ENCODE data around the gene HMCN2. TPM values are rescaled to one million over a fixed set of nuclear protein-coding genes. Genes with fewer than 3 reads are reported as not detected.

Gene HMCN2
- total and polyA plus RNA-seq, 2 experiments from 2014 or later = 0.50 to 0.54 TPM

DNA sequence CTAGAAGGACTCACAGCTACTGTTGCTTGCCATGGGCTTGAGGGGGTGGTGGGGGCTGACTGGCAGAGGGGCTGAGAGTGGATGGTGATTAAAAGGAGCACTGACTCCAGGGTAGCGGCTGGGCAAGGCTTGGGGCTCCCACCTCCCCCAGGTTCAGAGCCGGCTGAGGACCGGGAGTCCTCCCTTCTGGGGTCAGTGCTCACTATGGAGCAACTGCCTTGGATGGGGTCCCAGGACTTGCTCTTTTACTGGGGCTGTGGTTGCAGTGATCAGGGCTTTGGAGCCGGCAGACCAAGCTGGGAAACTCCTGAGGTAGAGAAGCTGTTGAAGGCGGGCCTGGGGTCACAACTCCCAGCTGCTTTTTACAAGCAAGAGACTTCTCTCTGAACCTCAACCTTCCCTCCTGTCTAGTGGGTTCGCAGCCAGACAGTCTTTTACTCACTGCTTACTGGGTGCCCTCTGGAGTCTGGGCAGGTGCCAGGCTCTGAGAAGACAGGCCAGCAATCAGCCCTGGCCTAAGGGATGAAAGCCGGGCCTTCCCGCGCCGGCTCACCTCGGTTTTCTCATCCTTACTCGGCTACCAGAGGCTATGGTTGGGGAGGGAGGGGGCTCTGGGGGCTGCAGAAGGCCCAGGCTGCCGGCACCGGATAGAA lies 178.4 kb downstream of the HMCN2 start:
- no peak for TF ChIP-seq EZH2phosphoT487 (IDR thresholded peaks at IDR 0.05; ENCODE audit: low read depth, severe bottlenecking, unreplicated experiment)
- no peak for TF ChIP-seq EZH2 (IDR thresholded peaks at IDR 0.05; ENCODE audit: borderline replicate concordance)
- TF ChIP-seq, protein P1, sequence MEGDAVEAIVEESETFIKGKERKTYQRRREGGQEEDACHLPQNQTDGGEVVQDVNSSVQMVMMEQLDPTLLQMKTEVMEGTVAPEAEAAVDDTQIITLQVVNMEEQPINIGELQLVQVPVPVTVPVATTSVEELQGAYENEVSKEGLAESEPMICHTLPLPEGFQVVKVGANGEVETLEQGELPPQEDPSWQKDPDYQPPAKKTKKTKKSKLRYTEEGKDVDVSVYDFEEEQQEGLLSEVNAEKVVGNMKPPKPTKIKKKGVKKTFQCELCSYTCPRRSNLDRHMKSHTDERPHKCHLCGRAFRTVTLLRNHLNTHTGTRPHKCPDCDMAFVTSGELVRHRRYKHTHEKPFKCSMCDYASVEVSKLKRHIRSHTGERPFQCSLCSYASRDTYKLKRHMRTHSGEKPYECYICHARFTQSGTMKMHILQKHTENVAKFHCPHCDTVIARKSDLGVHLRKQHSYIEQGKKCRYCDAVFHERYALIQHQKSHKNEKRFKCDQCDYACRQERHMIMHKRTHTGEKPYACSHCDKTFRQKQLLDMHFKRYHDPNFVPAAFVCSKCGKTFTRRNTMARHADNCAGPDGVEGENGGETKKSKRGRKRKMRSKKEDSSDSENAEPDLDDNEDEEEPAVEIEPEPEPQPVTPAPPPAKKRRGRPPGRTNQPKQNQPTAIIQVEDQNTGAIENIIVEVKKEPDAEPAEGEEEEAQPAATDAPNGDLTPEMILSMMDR (IDR thresholded peaks at IDR 0.05; ENCODE audit: poor library complexity) = no peak
- no peaks in the 10 kb centered on the region for H3K9me2 ChIP-seq (replicated peaks; ENCODE audit: insufficient read depth)
- H3K36me3 ChIP-seq (replicated peaks; ENCODE audit: insufficient read depth, low read depth) = no peaks in the 10 kb centered on the region
- no peak overlapping the region for H3K4me3 ChIP-seq
- peaks cover 29% of the 10 kb centered on the region for H3K4me1 ChIP-seq (ENCODE audit: insufficient read depth)
- peaks cover 3% of the 10 kb centered on the region for H3K9me3 ChIP-seq (ENCODE audit: low read depth)
- WGBS (ENCODE audit: low lambda C conversion rate, missing lambda C conversion rate) = 57% methylated on average over 14 of the region's 14 CpGs
- H3K4me2 ChIP-seq = peak overlapping the region; percentile 99
- no peaks in the 10 kb centered on the region for H3K27me3 ChIP-seq
- no peak for DNase-seq (ENCODE audit: low spot score)
- H2AFZ ChIP-seq = peak overlapping the region; percentile 84
- H4K20me1 ChIP-seq (ENCODE audit: insufficient read depth, poor library complexity, severe bottlenecking) = no peaks in the 10 kb centered on the region
- H3K27ac ChIP-seq = peak overlapping the region; percentile 4
- peaks cover 18% of the 10 kb centered on the region for H3K79me2 ChIP-seq

DNA sequence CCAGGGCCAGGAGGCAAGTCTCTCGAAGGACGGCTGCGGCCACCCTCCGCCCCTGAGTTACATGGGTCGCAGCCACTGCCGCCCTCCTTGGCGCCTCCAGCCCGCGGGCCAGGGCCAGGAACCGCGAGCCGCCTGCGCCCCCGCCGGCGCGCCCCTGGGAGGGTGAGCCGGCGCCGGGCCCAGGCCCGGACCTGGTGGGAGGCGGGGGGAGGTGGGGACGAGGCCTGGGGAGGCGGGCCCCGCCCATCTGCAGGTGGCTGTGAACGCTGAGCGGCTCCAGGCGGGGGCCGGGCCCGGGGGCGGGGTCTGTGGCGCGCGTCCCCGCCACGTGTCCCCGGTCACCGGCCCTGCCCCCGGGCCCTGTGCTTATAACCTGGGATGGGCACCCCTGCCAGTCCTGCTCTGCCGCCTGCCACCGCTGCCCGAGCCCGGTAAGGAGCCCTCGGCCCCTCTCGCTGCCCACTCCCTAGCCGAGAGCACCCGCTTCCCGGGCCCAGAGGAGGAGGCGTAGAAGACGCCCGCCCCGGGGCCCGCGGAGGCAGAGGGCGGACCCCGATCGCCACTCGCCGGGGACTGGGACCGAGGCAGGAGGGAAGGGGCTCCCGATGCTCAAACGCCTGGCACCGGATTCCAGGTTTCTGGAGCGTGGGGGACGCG lies 179.1 kb downstream of the HMCN2 start, which contains the start of gene ASS1:
Gene ASS1 (plus strand): TSS at position 397 of the 657 bp plus-strand sequence. CDS start 7,268 bp downstream, outside the sequence.
- Histone ChIP-seq H3K9me3 (ENCODE audit: low read depth) (peaks cover 3% of the 10 kb centered on the region), H2AFZ (peak within 1 kb of the TSS; percentile 84), H3K36me3 (replicated peaks; ENCODE audit: insufficient read depth, low read depth) (no peaks in the 10 kb centered on the region), H3K4me2 (peak within 1 kb of the TSS; percentile 99), H4K20me1 (ENCODE audit: insufficient read depth, poor library complexity, severe bottlenecking) (no peaks in the 10 kb centered on the region), H3K79me2 (peaks cover 23% of the 10 kb centered on the region), H3K4me1 (ENCODE audit: insufficient read depth) (peaks cover 30% of the 10 kb centered on the region), H3K4me3 (peak within 1 kb of the TSS; percentile 85), H3K27ac (peak within 1 kb of the TSS; percentile 92), H3K27me3 (no peaks in the 10 kb centered on the region), H3K9me2 (replicated peaks; ENCODE audit: insufficient read depth) (no peaks in the 10 kb centered on the region)
- peak; percentile 91 for DNase-seq (ENCODE audit: low spot score)
- WGBS (ENCODE audit: low lambda C conversion rate, missing lambda C conversion rate) = 1% methylated on average over 32 of the region's 66 CpGs
- no peak for TF ChIP-seq EZH2 (IDR thresholded peaks at IDR 0.05; ENCODE audit: borderline replicate concordance)
- TF ChIP-seq EZH2phosphoT487 (IDR thresholded peaks at IDR 0.05; ENCODE audit: low read depth, severe bottlenecking, unreplicated experiment) = no peak
- TF ChIP-seq, protein P1 (IDR thresholded peaks at IDR 0.05; ENCODE audit: poor library complexity) = no peak

DNA sequence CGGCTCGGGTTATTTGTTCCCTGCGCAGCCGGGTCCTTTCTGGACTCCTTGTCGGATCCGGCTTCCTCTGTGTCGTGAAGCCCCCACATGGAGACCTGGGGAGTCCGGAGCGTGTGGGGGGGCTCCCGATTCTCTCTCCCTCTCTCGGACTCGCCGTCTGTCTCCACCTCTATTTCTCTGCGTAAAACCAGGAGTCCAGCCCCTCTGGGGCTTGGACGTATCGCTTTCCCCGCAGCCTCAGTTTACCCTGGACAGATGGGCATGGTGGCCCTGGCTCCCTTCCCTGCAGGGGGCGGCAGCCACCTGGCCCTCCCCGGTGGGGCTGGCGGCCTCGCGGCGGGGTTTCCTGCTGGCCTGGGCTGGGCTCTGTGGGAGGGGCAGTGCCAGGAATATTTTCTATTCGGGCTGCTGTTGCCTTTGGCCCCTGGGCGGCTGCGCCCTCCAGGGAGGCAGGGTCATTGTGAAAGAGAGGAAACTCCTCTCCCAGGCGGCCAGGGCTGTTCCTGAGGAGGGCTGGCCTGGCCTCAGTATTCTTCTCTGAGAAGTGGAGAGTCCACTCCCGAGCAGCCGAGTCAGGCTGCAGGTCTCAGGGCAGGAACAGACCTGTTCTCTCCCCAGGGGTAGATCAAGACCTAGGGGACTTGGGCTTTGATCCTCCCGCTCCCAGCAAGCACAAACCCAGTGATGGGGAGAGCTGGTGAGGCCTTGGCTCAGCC lies 179.9 kb downstream of the HMCN2 start:
- no peaks in the 10 kb centered on the region for H3K27me3 ChIP-seq
- H4K20me1 ChIP-seq (ENCODE audit: insufficient read depth, poor library complexity, severe bottlenecking) = no peaks in the 10 kb centered on the region
- no peaks in the 10 kb centered on the region for H3K9me2 ChIP-seq (replicated peaks; ENCODE audit: insufficient read depth)
- peak; percentile 78 for DNase-seq (ENCODE audit: low spot score)
- peak overlapping the region; percentile 84 for H2AFZ ChIP-seq
- peaks cover 3% of the 10 kb centered on the region for H3K9me3 ChIP-seq (ENCODE audit: low read depth)
- H3K4me1 ChIP-seq (ENCODE audit: insufficient read depth) = peaks cover 36% of the 10 kb centered on the region
- peaks cover 24% of the 10 kb centered on the region for H3K79me2 ChIP-seq
- H3K36me3 ChIP-seq (replicated peaks; ENCODE audit: insufficient read depth, low read depth) = no peaks in the 10 kb centered on the region
- peak overlapping the region; percentile 92 for H3K27ac ChIP-seq
- WGBS (ENCODE audit: low lambda C conversion rate, missing lambda C conversion rate) = 10% methylated on average over 24 of the region's 30 CpGs
- H3K4me2 ChIP-seq = peak overlapping the region; percentile 99
- H3K4me3 ChIP-seq = peak overlapping the region; percentile 85
- TF ChIP-seq, protein P1 (IDR thresholded peaks at IDR 0.05; ENCODE audit: poor library complexity) = peak; percentile 20
- TF ChIP-seq EZH2phosphoT487 (IDR thresholded peaks at IDR 0.05; ENCODE audit: low read depth, severe bottlenecking, unreplicated experiment) = no peak
- TF ChIP-seq EZH2 (IDR thresholded peaks at IDR 0.05; ENCODE audit: borderline replicate concordance) = no peak

All from hepatocyte (in vitro differentiated cells).